ENCODE results near the gene FOXP1. TPM values are rescaled to one million over a fixed set of nuclear protein-coding genes. Genes with fewer than 3 reads are reported as not detected.

Gene FOXP1
- total RNA-seq, 2 experiments from 2014 or later, result 66.3 to 68.8 TPM

DNA sequence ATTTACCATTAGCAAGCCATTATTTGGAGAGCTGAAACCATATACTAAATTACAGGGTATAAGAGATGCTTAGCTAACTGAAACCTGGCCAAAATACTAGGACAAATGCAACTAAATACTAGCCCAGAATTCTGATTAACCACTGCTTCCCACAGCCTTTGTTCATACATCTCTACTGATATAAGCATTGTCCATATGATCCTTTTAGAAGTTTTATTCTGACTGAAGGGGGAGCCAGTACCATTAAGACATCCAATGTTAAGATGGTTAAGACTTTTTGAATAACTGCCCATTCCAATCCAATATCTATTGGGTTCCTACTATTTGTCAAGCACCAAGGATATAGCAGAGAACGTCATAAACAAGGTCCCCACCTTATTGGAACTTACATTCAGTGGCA lies 421.3 kb downstream of the FOXP1 start:
- Mint-ChIP-seq H3K27ac (no peak overlapping the region), H3K9me3 (ENCODE audit: low read depth) (peaks cover 2% of the 10 kb centered on the region), H3K27me3 (no peaks in the 10 kb centered on the region), H3K4me1 (peaks cover 3% of the 10 kb centered on the region), H3K36me3 (peaks cover 15% of the 10 kb centered on the region), H3K4me3 (no peak overlapping the region)
- ATAC-seq (no peak), DNase-seq (no peak)
- CTCF ChIA-PET, result no interaction called here

DNA sequence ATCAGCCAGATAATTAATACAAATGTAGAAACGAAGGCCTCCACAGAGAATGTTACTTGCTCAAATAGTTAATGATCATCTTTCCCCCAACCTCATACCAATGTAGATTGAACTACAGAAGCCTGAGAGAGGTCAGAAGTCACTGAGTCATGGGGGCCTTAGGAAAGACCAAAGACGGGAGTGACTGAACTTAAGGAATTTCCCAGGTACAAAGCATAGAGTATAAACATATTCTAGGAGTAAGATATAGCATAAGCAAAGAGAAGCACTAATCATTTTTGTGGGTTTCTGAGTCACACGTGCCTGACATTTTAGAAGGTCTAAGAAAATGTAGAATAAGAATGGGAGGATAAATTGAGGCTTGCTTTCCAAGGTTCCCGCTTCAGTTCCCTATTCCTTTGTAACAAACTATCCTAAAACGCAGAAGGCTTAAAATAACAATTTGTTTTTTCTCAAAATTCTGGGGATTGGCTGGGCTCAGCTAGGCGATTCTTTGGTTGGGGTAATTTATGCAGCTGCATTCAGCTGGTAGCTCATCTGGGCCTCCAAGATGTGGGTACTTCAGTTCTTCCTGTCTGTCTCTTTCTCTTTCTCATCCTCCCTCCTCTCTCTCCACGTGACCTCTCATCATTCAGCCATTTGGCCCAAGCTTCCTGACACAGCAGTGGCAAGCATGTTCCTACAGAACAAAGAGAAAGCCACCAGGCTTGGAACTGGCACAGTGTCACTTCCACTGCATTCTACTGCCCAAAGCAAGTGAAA lies 422.6 kb downstream of the FOXP1 start:
- Mint-ChIP-seq H3K27me3 (no peaks in the 10 kb centered on the region), H3K4me1 (peaks cover 4% of the 10 kb centered on the region), H3K27ac (no peak overlapping the region), H3K36me3 (peaks cover 11% of the 10 kb centered on the region), H3K4me3 (no peak overlapping the region), H3K9me3 (ENCODE audit: low read depth) (peaks cover 2% of the 10 kb centered on the region)
- DNase-seq (no peak), ATAC-seq (no peak)
- CTCF ChIA-PET, result no interaction called here

DNA sequence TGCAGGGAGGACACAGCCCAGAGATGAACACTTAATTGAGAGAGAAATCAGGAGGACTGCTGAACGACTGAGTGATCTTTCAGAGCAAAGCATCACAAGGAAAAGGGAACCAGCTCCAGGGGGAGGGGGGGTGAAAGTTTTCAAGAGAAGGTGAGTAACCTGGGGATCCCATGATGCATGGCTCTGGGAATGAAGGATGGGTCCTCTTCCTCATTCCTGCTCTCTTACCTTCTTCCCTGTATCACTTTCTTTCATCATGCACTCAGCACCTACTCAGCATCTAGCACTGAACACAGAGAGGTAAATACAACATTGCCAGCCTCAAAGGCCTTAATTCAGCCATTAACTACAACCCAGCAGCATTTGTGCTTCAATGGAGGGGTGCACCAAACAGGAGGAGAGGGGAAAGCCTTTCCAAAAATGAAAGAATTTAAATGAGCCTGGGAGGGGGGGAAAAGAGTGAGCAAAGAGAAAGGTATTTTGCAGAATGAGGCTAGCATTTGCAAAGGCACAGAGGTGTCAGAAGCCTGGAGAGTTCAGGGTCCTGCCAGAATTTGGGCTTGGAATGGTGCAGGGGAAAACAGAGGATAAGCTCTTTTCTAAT lies 427.4 kb downstream of the FOXP1 start:
- CTCF ChIA-PET, result no interaction called here

GRCh38 chr3:71154846-71155245 lies 428.7 kb downstream of the FOXP1 start:
- Mint-ChIP-seq H3K4me3 (no peak overlapping the region), H3K27me3 (no peaks in the 10 kb centered on the region), H3K9me3 (ENCODE audit: low read depth) (no peaks in the 10 kb centered on the region), H3K4me1 (peaks cover 6% of the 10 kb centered on the region), H3K27ac (no peak overlapping the region), H3K36me3 (peaks cover 1% of the 10 kb centered on the region)
- CTCF ChIA-PET, result interaction anchor here (1.0 kb wide), 1 partner anchor 23 kb away, joined by 3 read pairs; no protein-coding TSS in a partner anchor
- ATAC-seq (no peak), DNase-seq (no peak)

More for the DNA sequence above, 427.4 kb downstream of the FOXP1 start:
- H3K27me3 Mint-ChIP-seq, result no peaks in the 10 kb centered on the region
- ATAC-seq (no peak), DNase-seq (no peak)
- H3K4me3 Mint-ChIP-seq, result no peak overlapping the region
- no peak overlapping the region for H3K27ac Mint-ChIP-seq
- peaks cover 2% of the 10 kb centered on the region for H3K4me1 Mint-ChIP-seq
- peaks cover under 1% of the 10 kb centered on the region for H3K9me3 Mint-ChIP-seq (ENCODE audit: low read depth)
- H3K36me3 Mint-ChIP-seq, result peaks cover 9% of the 10 kb centered on the region

DNA sequence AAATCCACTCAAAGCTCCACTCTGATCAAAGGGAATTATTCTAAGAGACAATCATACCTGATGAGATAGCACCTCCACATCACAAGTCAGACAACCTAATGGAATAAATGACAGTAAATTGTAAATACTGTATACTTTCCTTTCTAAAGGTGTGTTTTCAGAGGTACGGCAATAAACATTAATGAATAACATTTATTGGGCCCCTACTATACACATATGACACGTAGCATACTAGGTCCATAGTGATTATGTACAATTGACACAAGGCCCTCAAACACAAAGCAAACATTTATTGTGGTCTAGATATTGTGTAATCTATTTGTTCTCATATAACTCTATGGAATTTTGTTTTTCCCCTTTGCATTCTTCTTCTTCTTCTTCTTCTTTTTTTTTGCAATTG lies 429.8 kb downstream of the FOXP1 start:
- H3K4me3 Mint-ChIP-seq, result no peak overlapping the region
- no peak overlapping the region for H3K27ac Mint-ChIP-seq
- H3K4me1 Mint-ChIP-seq, result peaks cover 6% of the 10 kb centered on the region
- H3K9me3 Mint-ChIP-seq (ENCODE audit: low read depth), result no peaks in the 10 kb centered on the region
- no peaks in the 10 kb centered on the region for H3K27me3 Mint-ChIP-seq
- peaks cover 1% of the 10 kb centered on the region for H3K36me3 Mint-ChIP-seq
- ATAC-seq (no peak), DNase-seq (no peak)
- CTCF ChIA-PET, result no interaction called here

DNA sequence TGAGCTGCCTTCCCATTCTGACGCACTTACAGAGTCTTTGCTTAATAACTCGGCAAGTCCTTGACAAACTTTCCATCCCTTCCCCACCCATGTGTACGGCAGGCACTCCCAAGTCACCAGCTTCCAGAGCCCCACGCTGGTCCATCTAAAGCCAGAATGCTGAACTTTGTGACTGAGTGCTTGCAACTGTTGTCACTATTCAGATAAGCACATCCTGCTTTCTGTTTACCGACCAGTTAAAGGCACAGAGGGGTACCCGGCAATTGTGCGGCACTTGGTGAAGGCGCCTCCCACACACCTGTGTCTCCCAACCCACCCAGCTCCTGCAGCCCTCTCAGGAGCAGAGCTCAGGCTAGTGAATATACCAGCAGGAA lies 430.6 kb downstream of the FOXP1 start:
- Mint-ChIP-seq H3K9me3 (ENCODE audit: low read depth) (no peaks in the 10 kb centered on the region), H3K36me3 (peaks cover 1% of the 10 kb centered on the region), H3K27me3 (no peaks in the 10 kb centered on the region), H3K27ac (no peak overlapping the region), H3K4me1 (peaks cover 6% of the 10 kb centered on the region), H3K4me3 (no peak overlapping the region)
- CTCF ChIA-PET, result no interaction called here
- no peak for DNase-seq
- no peak for ATAC-seq

DNA sequence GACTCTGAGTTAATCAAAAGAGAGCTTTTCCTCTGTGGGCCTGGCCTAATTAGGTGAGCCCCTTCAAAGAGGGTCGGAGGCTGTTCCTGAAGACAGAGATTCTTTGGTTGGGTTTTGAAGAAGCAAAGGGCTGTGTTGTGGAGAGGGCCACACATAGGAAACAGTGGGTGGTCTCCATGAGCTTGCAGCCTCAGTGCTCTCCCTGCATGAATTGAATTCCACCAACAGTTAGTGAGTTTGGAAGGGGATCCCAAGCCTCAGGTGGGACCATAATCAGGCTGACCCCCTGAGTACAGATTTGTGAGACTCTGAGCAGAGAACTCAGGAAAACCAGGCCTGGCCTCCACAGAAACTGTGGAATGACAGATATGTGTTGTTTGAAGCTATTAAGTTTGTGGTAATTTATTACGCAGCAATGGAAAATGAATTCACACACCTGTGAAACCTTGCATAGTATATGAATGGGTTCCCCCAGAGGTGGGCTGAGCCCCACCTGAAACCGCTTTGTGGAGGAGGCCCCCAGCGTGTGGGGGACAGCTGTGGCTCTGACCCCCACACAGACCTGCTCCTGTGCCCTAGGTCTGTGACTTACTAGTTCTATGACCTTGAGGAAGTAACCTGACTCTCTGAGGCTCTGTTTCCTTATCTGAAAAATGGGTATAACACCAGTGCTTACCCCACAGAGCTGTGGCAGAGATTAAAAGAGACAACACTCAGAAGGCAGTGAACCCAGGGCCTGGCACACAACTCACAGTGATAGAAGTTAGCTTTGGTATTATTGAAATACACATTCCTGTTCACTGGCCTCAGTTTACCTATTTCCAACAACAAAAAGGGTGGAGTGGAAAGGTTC lies 431.3 kb downstream of the FOXP1 start:
- DNase-seq, result no peak
- Mint-ChIP-seq H3K27ac (no peak overlapping the region), H3K9me3 (ENCODE audit: low read depth) (no peaks in the 10 kb centered on the region), H3K27me3 (no peaks in the 10 kb centered on the region), H3K4me3 (no peak overlapping the region), H3K36me3 (peaks cover under 1% of the 10 kb centered on the region), H3K4me1 (peaks cover 6% of the 10 kb centered on the region)
- ATAC-seq, result no peak
- CTCF ChIA-PET, result no interaction called here

- no peak overlapping the region for H3K27ac Mint-ChIP-seq
- H3K4me3 Mint-ChIP-seq, result no peak overlapping the region
- no peaks in the 10 kb centered on the region for H3K9me3 Mint-ChIP-seq (ENCODE audit: low read depth)
- ATAC-seq, result no peak
- no peaks in the 10 kb centered on the region for H3K36me3 Mint-ChIP-seq
- no peaks in the 10 kb centered on the region for H3K27me3 Mint-ChIP-seq
- DNase-seq, result no peak
- CTCF ChIA-PET, result no interaction called here
- H3K4me1 Mint-ChIP-seq, result peaks cover 5% of the 10 kb centered on the region
Measured at GRCh38 chr3:71149959-71150954, 433.3 kb downstream of the FOXP1 start.

- Mint-ChIP-seq H3K27me3 (no peaks in the 10 kb centered on the region), H3K4me3 (no peak overlapping the region), H3K9me3 (ENCODE audit: low read depth) (no peaks in the 10 kb centered on the region), H3K4me1 (peaks cover 5% of the 10 kb centered on the region), H3K36me3 (no peaks in the 10 kb centered on the region), H3K27ac (no peak overlapping the region)
- DNase-seq (no peak), ATAC-seq (no peak)
- CTCF ChIA-PET, result no interaction called here
Measured at GRCh38 chr3:71148455-71149060, 435.0 kb downstream of the FOXP1 start.

DNA sequence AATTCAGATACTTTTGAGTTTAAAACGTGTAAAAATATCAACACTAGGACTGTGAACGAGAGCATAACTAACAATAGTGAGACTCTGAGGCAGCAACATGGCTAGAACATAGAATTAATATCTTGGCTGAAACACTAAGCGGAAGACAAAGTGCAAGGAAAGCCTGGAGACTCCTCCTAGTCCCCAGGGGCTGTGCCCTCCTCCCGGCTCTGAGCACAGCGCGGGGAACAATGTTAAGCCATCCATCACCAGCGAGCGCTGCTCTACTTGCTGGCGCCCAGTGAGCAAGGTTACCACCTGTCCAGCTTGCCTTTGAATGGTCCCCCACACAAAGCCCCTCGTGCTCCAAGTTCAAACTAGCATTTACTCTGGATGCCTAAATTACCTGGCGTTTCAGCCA lies 436.9 kb downstream of the FOXP1 start:
- CTCF ChIA-PET, result no interaction called here

DNA sequence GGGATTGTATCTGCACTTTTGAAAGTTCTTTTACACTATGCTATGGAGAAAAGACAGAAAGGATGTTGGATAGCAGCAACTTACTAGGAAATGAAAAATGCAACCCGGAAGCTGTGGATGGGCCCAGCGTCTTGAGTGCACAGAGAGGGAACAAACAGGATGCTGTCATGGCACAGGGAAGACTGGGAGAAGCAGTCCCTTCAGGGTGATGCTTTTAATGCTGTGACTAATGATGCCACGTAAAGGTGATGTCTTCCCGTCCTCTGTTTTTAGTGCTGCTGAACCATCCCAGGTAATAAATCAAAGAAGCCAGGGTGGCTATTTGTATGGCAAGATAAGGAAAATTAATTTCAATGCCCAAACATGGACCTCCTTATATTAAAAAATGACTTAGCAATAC lies 437.6 kb downstream of the FOXP1 start:
- Mint-ChIP-seq H3K9me3 (ENCODE audit: low read depth) (no peaks in the 10 kb centered on the region), H3K27me3 (no peaks in the 10 kb centered on the region), H3K27ac (no peak overlapping the region), H3K4me1 (peaks cover 5% of the 10 kb centered on the region), H3K36me3 (peaks cover 4% of the 10 kb centered on the region), H3K4me3 (no peak overlapping the region)
- ATAC-seq, result no peak
- no peak for DNase-seq
- CTCF ChIA-PET, result no interaction called here

More for the DNA sequence above, 436.9 kb downstream of the FOXP1 start:
- ATAC-seq (no peak), DNase-seq (no peak)
- H3K36me3 Mint-ChIP-seq, result no peaks in the 10 kb centered on the region
- H3K9me3 Mint-ChIP-seq (ENCODE audit: low read depth), result no peaks in the 10 kb centered on the region
- no peaks in the 10 kb centered on the region for H3K27me3 Mint-ChIP-seq
- no peak overlapping the region for H3K4me3 Mint-ChIP-seq
- no peak overlapping the region for H3K27ac Mint-ChIP-seq
- H3K4me1 Mint-ChIP-seq, result peaks cover 5% of the 10 kb centered on the region

GRCh38 chr3:71144525-71145253 lies 438.8 kb downstream of the FOXP1 start:
- Mint-ChIP-seq H3K4me1 (no peaks in the 10 kb centered on the region), H3K9me3 (ENCODE audit: low read depth) (no peaks in the 10 kb centered on the region), H3K27ac (no peak overlapping the region), H3K4me3 (no peak overlapping the region), H3K27me3 (no peaks in the 10 kb centered on the region), H3K36me3 (peaks cover 4% of the 10 kb centered on the region)
- ATAC-seq (no peak), DNase-seq (no peak)
- CTCF ChIA-PET, result no interaction called here
